Transverse colon (tissue), 3 donors: ENCODE measurements around the gene VPS26C.

Source experiments
- EP300 ChIP-seq: sonication (generic); formaldehyde crosslinking; IDR thresholded peaks from one replicate; pipeline ENCODE4 v1.6.1; 2017; ENCODE audit warnings: antibody characterized with exemption, low read depth
- POLR2A ChIP-seq: fragments of 450-650 bp; IDR thresholded peaks from one replicate; pipeline ENCODE4 v1.6.1; 2016; ENCODE audit warnings: antibody characterized with exemption, mild to moderate bottlenecking, moderate library complexity
- TF ChIP-seq, protein P1 (sequence below), 5 experiments: fragments of 200-600 bp in 3 of 5; fragments of 450-650 bp in 2 of 5; sonication (generic) in 3 of 5; IDR thresholded peaks; 1 replicate in 2 of 5; 2 replicates in 3 of 5; pipeline ENCODE4 v1.5.1; 2016 to 2017; ENCODE audit warnings: antibody characterized with exemption in 5 of 5, inconsistent platforms in 3 of 5, mild to moderate bottlenecking in 2 of 5, moderate library complexity in 1 of 5

GRCh38 chr21:37183749-37184148 lies 83.4 kb downstream of the VPS26C start:
- TF ChIP-seq, protein P1, sequence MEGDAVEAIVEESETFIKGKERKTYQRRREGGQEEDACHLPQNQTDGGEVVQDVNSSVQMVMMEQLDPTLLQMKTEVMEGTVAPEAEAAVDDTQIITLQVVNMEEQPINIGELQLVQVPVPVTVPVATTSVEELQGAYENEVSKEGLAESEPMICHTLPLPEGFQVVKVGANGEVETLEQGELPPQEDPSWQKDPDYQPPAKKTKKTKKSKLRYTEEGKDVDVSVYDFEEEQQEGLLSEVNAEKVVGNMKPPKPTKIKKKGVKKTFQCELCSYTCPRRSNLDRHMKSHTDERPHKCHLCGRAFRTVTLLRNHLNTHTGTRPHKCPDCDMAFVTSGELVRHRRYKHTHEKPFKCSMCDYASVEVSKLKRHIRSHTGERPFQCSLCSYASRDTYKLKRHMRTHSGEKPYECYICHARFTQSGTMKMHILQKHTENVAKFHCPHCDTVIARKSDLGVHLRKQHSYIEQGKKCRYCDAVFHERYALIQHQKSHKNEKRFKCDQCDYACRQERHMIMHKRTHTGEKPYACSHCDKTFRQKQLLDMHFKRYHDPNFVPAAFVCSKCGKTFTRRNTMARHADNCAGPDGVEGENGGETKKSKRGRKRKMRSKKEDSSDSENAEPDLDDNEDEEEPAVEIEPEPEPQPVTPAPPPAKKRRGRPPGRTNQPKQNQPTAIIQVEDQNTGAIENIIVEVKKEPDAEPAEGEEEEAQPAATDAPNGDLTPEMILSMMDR (IDR thresholded peaks at IDR 0.05): no peak
- TF ChIP-seq POLR2A (no peak), EP300 (no peak)
